Measurements from ENCODE around the gene TUB.

The TUB gene

GRCh38 chr11:8092587-8093424 is 11.8 kb downstream of the TUB start:
- DNase-seq (ENCODE audit: low read depth) = peak; percentile 41

GRCh38 chr11:8093931-8094575 is 13.0 kb downstream of the TUB start:
- DNase-seq (ENCODE audit: low read depth) = no peak

DNA sequence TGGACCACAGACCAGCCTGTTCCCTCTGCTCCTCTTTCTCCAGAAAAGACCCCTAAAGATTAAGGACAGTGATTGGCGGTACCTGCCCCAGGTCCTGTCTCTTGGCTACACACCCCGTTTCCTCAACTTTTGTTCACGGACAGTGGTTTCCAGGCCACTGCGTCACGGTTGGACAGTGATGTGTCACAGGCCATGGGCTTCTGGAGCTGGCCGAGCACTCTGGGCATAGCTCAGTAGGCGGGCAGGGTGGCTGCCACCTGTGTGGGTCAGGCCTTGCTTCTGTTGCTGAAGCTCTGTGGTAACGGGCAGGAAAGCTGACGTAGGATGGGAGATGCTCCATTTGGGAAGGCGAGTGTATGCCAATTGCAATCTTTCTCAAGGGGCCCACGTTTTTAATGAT is 13.6 kb downstream of the TUB start:
- DNase-seq (ENCODE audit: low read depth) = no peak

- DNase-seq (ENCODE audit: low read depth) = no peak
Measured at GRCh38 chr11:8095371-8095770, 14.4 kb downstream of the TUB start.

- no peak for DNase-seq (ENCODE audit: low read depth)
Measured at GRCh38 chr11:8095806-8096522, 15.0 kb downstream of the TUB start.

- no peak for DNase-seq (ENCODE audit: low read depth)
Measured at GRCh38 chr11:8096575-8096974, 15.6 kb downstream of the TUB start.

GRCh38 chr11:8097062-8097461 is 16.1 kb downstream of the TUB start:
- DNase-seq (ENCODE audit: low read depth) = no peak

- DNase-seq (ENCODE audit: low read depth) = no peak
Measured at GRCh38 chr11:8097468-8097867, 16.5 kb downstream of the TUB start.

DNA sequence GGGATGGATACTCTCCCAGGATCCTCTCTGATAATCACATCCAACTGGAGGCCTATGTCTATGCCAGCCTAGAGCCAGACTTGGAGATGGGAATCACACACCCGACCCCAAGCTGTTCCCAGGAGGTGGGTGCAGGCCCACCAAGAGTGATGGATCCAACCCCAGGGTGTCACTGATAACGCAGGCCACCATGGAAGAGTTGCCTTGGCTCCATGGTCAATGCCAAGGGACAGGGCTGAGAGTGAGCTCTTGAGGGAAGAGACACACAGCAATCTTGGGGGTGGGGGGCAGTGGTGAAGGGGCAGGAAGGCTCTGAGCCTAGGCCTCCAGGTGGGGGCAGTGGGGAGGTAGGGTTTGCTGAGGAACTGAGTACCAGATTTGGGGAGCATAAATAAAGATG is 16.9 kb downstream of the TUB start:
- DNase-seq (ENCODE audit: low read depth) = no peak

DNA sequence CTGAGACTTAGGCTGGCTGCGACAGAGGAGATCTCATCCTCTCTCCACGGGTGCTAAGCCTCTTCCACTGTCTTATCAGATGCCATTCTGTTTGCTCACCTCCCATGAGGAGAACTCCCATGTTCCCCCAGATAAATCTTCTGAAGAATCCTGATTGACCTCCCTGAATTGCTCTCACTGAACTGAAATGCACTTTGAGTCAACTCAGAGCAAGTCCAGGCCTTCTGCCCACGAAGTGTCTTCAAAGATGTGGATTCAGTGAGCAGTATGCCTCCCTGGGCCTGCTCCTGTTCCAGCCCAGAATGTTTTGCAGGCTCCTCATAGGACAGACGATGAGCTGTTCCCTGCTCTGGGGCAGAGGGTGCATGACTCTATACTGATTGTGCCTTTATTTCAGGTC is 17.4 kb downstream of the TUB start:
- DNase-seq (ENCODE audit: low read depth) = no peak

DNA sequence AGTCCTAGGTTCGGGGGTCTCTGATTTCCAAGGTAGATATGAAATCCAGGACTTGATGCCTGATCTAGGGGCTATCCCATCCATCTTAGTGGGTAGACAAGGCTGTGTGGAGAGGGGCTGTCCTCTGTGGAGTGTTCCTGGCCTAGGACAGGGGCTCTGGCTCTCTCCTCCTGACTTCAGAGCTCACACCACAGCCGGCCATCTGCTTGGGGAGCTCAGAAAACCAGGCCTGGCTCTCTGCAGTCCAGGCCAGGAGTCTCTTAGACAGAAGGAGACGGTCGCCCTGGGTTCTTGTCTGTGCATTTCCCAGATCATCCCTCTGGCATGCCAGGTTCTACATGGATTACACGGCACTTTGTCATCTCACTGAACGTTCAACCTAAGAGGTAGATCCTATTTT is 17.9 kb downstream of the TUB start:
- DNase-seq (ENCODE audit: low read depth) = no peak

- peak; percentile 59 for DNase-seq (ENCODE audit: low read depth)
Measured at GRCh38 chr11:8099291-8099899, 18.4 kb downstream of the TUB start.

DNA sequence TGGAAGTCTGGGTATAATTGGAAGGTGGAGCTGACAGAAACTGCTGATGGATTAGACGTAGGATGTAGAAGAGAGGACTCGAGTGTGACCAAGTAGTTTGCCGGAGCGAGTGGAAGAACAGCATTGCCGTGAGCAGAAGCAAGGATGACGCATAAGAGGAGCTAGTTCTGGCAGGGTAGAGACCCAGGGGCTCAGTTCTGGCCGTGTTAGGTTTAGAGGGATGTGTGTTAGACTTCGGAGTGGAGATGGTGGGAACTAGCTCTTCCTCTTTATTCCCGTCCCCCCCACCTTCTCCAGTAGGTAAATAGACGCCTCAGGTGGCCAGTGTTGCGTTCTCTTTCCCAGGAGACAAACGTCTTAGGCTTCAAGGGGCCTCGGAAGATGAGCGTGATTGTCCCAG is 19.1 kb downstream of the TUB start:
- no peak for DNase-seq (ENCODE audit: low read depth)

DNA sequence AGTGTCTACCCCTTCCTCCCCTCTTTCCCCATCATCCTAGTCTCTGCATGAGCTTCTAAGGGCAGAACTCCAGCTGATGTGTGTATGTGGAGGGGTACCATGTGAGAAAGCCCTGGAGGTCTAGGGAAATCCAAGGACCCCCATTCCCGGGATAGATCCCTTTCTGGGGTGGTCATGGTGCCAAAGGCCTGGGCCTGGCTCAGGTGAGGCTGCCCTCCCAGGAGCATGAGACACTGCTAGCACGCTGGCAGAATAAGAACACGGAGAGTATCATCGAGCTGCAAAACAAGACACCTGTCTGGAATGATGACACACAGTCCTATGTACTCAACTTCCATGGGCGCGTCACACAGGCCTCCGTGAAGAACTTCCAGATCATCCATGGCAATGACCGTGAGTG is 19.6 kb downstream of the TUB start:
- no peak for DNase-seq (ENCODE audit: low read depth)

- DNase-seq (ENCODE audit: low read depth) = no peak
Measured at GRCh38 chr11:8101421-8101820, 20.4 kb downstream of the TUB start.

DNA sequence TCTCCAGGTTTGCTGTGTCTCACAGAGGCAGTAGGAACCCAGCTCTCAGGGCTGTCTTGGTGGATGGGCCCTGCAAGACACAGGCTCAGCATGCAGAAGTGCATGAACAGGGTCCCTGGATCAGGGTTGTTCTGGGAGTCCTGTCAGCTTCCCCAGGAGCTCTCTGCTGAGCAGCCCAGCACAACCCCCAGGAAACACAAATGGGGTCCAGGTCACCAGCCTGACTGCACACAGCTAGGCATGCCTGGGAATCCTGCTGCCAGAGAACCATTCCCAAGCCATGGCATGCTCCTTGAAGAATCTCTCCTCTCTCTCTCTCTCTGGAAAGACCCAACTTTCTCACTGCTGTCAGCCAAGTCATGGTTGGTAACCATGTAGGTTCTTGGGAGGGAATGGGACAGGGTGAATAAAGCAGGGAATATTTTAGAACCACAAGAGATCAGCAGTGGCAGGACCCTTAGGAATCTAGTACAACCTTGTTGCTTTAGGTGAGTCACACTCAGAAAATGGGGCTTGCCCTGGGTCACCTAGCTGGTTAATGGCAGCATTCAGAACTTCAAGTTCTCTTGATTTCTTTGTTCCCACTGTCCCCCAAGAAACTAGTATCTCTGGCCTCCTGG is 21.4 kb downstream of the TUB start:
- no peak for DNase-seq (ENCODE audit: low read depth)

GRCh38 chr11:8102965-8103364 is 22.0 kb downstream of the TUB start:
- DNase-seq (ENCODE audit: low read depth) = no peak

- no peak for DNase-seq (ENCODE audit: low read depth)
Measured at GRCh38 chr11:8103909-8104308, 22.9 kb downstream of the TUB start.

- no peak for DNase-seq (ENCODE audit: low read depth)
Measured at GRCh38 chr11:8105133-8105532, 24.1 kb downstream of the TUB start.

GRCh38 chr11:8105666-8106065 is 24.7 kb downstream of the TUB start:
- DNase-seq (ENCODE audit: low read depth) = no peak

DNA sequence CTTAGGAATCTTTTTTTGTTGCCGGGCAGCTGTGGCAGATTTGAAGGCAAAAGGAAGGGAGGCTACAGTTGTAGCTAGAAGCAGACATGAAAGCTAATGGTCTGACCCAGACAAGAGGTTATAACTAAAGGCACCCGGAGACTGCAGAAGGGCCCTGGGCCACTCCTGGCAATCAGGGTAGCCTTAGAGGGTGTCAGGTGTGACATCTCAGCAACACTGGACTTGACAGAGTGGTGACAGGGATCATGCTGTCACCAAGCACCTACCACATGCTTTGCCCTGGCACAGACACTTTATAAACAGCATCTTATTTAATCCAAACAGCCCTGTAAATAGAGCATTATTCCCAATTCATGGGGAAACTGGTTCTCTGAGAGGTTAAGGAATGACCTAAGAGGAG is 25.7 kb downstream of the TUB start:
- no peak for DNase-seq (ENCODE audit: low read depth)

DNA sequence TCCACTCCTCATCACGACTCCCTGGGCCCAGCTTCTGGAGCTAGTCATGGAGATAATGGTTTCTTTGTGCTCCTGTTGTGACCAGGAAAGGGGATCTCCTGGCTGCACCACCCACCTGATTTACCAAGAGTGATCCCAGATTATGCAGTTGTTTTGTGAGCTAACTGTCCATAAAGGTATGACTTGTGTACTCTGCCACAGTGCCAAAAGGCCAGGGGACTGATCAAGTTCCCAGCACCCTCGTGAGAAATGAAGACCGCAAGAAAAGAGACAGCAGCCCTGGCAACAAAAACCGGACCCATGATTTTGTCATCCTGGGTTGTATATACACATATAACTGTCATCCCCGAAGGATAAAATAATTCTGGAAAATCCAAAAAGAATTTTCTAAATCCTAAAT is 26.6 kb downstream of the TUB start:
- DNase-seq (ENCODE audit: low read depth) = no peak
